IMR-90 (cell line): ENCODE data around the gene GABRP. TPM values are rescaled to one million over a fixed set of nuclear protein-coding genes. Genes with fewer than 3 reads are reported as not detected.

Source experiments
- ATAC-seq: fragments of 200-7000 bp; cut with Tn5 transposase; 2 replicates; pipeline ENCODE4 v1.9.1; 2020; ENCODE audit warnings: low read depth, mild to moderate bottlenecking, moderate library complexity
- BruUV-seq: library from RNA; stranded (reverse); fragments of 400-500 nt; replicated peaks from 2 replicates; lab custom pipeline; 2021; lab: Mats Ljungman, UMichigan
- CTCF ChIA-PET: fragments of 300-600 bp; formaldehyde crosslinking; extraction: SDS; loops from one replicate; lab custom pipeline; 2021; ENCODE audit warnings: antibody characterized with exemption; lab: Yijun Ruan, JAX
- POLR2A ChIA-PET: fragments of 300-600 bp; sonication (Branson Sonifier 250); formaldehyde crosslinking; loops from one replicate; lab custom pipeline; 2022; ENCODE audit warnings: antibody characterized with exemption; ENCODE audit not compliant: unreplicated experiment; lab: Charles Lee
- DNase-seq: peaks from one replicate; pipeline ENCODE4 v3.0.0; 2013
- H2AFZ ChIP-seq: replicated peaks from 2 replicates; pipeline ENCODE3; 2013; ENCODE audit warnings: low read length, mild to moderate bottlenecking; ENCODE audit not compliant: poor library complexity
- H2AK5ac ChIP-seq: 2 replicates; pipeline ENCODE4 v1.6.1; 2013; ENCODE audit warnings: low read depth, low read length, inconsistent platforms
- H2AK9ac ChIP-seq: replicated peaks from 2 replicates; pipeline ENCODE3; 2013; ENCODE audit warnings: mild to moderate bottlenecking, low read depth, low read length, moderate library complexity; ENCODE audit not compliant: poor library complexity
- H2BK120ac ChIP-seq: 2 replicates; pipeline ENCODE4 v1.6.1; 2013; ENCODE audit warnings: low read depth, low read length, inconsistent platforms
- H2BK15ac ChIP-seq: 3 replicates; pipeline ENCODE4 v1.6.1; 2013; ENCODE audit warnings: low read depth, low read length, inconsistent platforms
- H2BK20ac ChIP-seq: 2 replicates; pipeline ENCODE4 v1.6.1; 2013; ENCODE audit warnings: low read depth, mild to moderate bottlenecking, inconsistent platforms, low read length, moderate library complexity
- H2BK5ac ChIP-seq: 2 replicates; pipeline ENCODE4 v1.6.1; 2013; ENCODE audit warnings: mild to moderate bottlenecking, low read depth, low read length, inconsistent platforms; ENCODE audit not compliant: poor library complexity, severe bottlenecking
- H3K14ac ChIP-seq: replicated peaks from 2 replicates; pipeline ENCODE4 v1.6.1; 2013; ENCODE audit warnings: low read depth, low read length, inconsistent platforms
- H3K18ac ChIP-seq: 2 replicates; pipeline ENCODE4 v1.6.1; 2013; ENCODE audit warnings: low read depth, low read length, control low read depth
- H3K23ac ChIP-seq: 2 replicates; pipeline ENCODE4 v1.6.1; 2013; ENCODE audit warnings: low read depth, low read length, inconsistent platforms
- H3K27ac ChIP-seq: 2 replicates; pipeline ENCODE4 v1.5.1; 2013; ENCODE audit warnings: mild to moderate bottlenecking, control low read depth, low read length; ENCODE audit not compliant: insufficient read depth
- H3K27me3 ChIP-seq: 2 replicates; pipeline ENCODE4 v1.6.1; 2013; ENCODE audit warnings: low read length; ENCODE audit not compliant: control insufficient read depth, insufficient read depth
- H3K36me3 ChIP-seq: 2 replicates; pipeline ENCODE4 v1.6.1; 2013; ENCODE audit warnings: low read length, mixed read lengths; ENCODE audit not compliant: control insufficient read depth, insufficient read depth
- H3K4ac ChIP-seq: 2 replicates; pipeline ENCODE4 v1.6.1; 2013; ENCODE audit warnings: low read depth, low read length, inconsistent platforms
- H3K4me1 ChIP-seq: 2 replicates; pipeline ENCODE4 v1.6.1; 2013; ENCODE audit warnings: low read length, mixed read lengths; ENCODE audit not compliant: control insufficient read depth, insufficient read depth
- H3K4me2 ChIP-seq: 2 replicates; pipeline ENCODE4 v1.6.1; 2013; ENCODE audit warnings: low read depth, mild to moderate bottlenecking, control low read depth, low read length, moderate library complexity
- H3K4me3 ChIP-seq: 2 replicates; pipeline ENCODE4 v1.5.1; 2013; ENCODE audit warnings: low read depth, mild to moderate bottlenecking, control low read depth, low read length, moderate library complexity; ENCODE audit not compliant: insufficient read depth
- H3K56ac ChIP-seq: 2 replicates; pipeline ENCODE4 v1.6.1; 2013; ENCODE audit warnings: low read length, inconsistent platforms; ENCODE audit not compliant: insufficient read depth; ENCODE audit errors: extremely low read depth
- H3K79me1 ChIP-seq, 2 experiments: 2 replicates each; pipeline ENCODE4 v1.6.1; 2013; ENCODE audit warnings: low read length in 2 of 2, inconsistent platforms in 1 of 2, low read depth in 1 of 2
- H3K9ac ChIP-seq: 2 replicates; pipeline ENCODE4 v1.6.1; 2013; ENCODE audit warnings: low read depth, low read length, control low read depth
- H3K9me1 ChIP-seq: 2 replicates; pipeline ENCODE4 v1.6.1; 2013; ENCODE audit warnings: low read length, inconsistent platforms; ENCODE audit not compliant: insufficient read depth
- H3K9me3 ChIP-seq: 2 replicates; pipeline ENCODE4 v1.6.1; 2013; ENCODE audit warnings: low read length; ENCODE audit not compliant: control insufficient read depth, insufficient read depth
- H4K20me1 ChIP-seq: 2 replicates; pipeline ENCODE4 v1.6.1; 2013; ENCODE audit warnings: low read length, inconsistent platforms; ENCODE audit not compliant: insufficient read depth
- H4K5ac ChIP-seq: 2 replicates; pipeline ENCODE4 v1.6.1; 2013; ENCODE audit warnings: mild to moderate bottlenecking, low read depth, low read length, control low read depth
- H4K8ac ChIP-seq, 2 experiments: 2 replicates each; pipeline ENCODE4 v1.6.1; 2013; ENCODE audit warnings: low read depth in 2 of 2, low read length in 2 of 2, control low read depth in 1 of 2, inconsistent platforms in 1 of 2
- H4K91ac ChIP-seq: 2 replicates; pipeline ENCODE4 v1.6.1; 2013; ENCODE audit warnings: low read depth, low read length, inconsistent platforms; ENCODE audit not compliant: insufficient read depth
- CTCF ChIP-seq: conservative IDR thresholded peaks from 2 replicates; pipeline ENCODE4 v1.5.1; 2012; ENCODE audit warnings: mild to moderate bottlenecking, low read depth, low read length, improper control_type of control experiment
- FOS ChIP-seq: fragments of 150-350 bp; IDR thresholded peaks from 2 replicates; pipeline ENCODE4 v1.6.1; 2016; ENCODE audit warnings: low read depth, low read length
- NFE2L2 ChIP-seq: fragments of 150-350 bp; IDR thresholded peaks from 2 replicates; pipeline ENCODE4 v1.6.1; 2016; ENCODE audit warnings: low read depth, mild to moderate bottlenecking, low read length
- RFX5 ChIP-seq: IDR thresholded peaks from 2 replicates; pipeline ENCODE4 v1.8.0; 2012; ENCODE audit warnings: low read depth, mild to moderate bottlenecking, low read length, moderate library complexity
- SMC3 ChIP-seq: fragments of 150-350 bp; IDR thresholded peaks from 2 replicates; pipeline ENCODE4 v1.6.1; 2016; ENCODE audit warnings: low read depth, mild to moderate bottlenecking, antibody characterized with exemption, low read length, moderate library complexity
- WGBS, 2 experiments: methylation state at CpG; one replicate each; pipeline versions ENCODE4 v1.1.5 to v1.1.7; 2013; ENCODE audit warnings: missing lambda C conversion rate in 2 of 2; ENCODE audit not compliant: insufficient read length in 1 of 2; ENCODE audit errors: extremely low coverage in 2 of 2; 5-methylcytosine and 5-hydroxymethylcytosine counted together
- dilution Hi-C: fragments of 300-500 bp; cut with HindIII; formaldehyde crosslinking; loops from one replicate; pipeline ENCODE4 v1.14.3; 2018; ENCODE audit warnings: low sequenced_read_pairs; ENCODE audit not compliant: unreplicated experiment
- in situ Hi-C: fragments of 300-500 bp; cut with MboI; formaldehyde crosslinking; loops from 3 replicates; pipeline ENCODE4 v1.14.3; 2019; ENCODE audit warnings: low sequenced_read_pairs, inconsistent platforms, mixed read lengths
- intact Hi-C: fragments of 100-400 bp; cut with micrococcal nuclease; formaldehyde crosslinking; loops from 2 replicates; pipeline ENCODE4 v1.10.0; 2022
- polyA plus RNA-seq, 3 experiments: library from polyadenylated mRNA; depleted of rRNA; stranded (reverse); fragments of >200 nt; gene quantifications; 2 replicates each; pipeline ENCODE4 v1.2.3, GENCODE V29; 2012; ENCODE audit warnings: low replicate concordance in 1 of 3
- total RNA-seq: library from RNA; depleted of rRNA; stranded (reverse); fragments of >200 nt; gene quantifications from 2 replicates; pipeline ENCODE4 v1.2.3, GENCODE V29; 2012

GABRP gene
- total and polyA plus RNA-seq, 2 of the 4 experiments (the other 2 are of a cell fraction), result not detected

- in situ Hi-C loops, result no loop called here
- Histone ChIP-seq H3K56ac (no peak overlapping the region), H4K8ac (no peak overlapping the region), H3K18ac (no peak overlapping the region), H3K27me3 (peaks cover 19% of the 10 kb centered on the region), H2BK5ac (no peak overlapping the region), H3K36me3 (no peaks in the 10 kb centered on the region), H4K91ac (no peak overlapping the region), H2BK15ac (no peak overlapping the region), H3K9me3 (no peaks in the 10 kb centered on the region), H3K23ac (no peak overlapping the region), H2AK9ac (no peak overlapping the region), H2BK20ac (no peak overlapping the region), H3K79me1 (no peaks in the 10 kb centered on the region), H3K27ac (no peak overlapping the region), H3K14ac (no peak overlapping the region), H3K4me2 (no peak overlapping the region), H3K9ac (no peak overlapping the region), H4K20me1 (no peaks in the 10 kb centered on the region; the same call in 1 of the 2 replicates), H3K9me1 (no peaks in the 10 kb centered on the region), H2AFZ (no peak overlapping the region), H3K4ac (no peak overlapping the region), H3K4me1 (no peaks in the 10 kb centered on the region), H4K5ac (no peak overlapping the region), H3K4me3 (no peak overlapping the region), H2BK120ac (no peak overlapping the region), H2AK5ac (no peak overlapping the region)
- intact Hi-C loops, result loop anchor here (10.0 kb wide), 1 partner anchor 358 kb away; no protein-coding TSS in a partner anchor
- dilution Hi-C loops, result no loop called here
- ChIA-PET POLR2A (no interaction called here), CTCF (interaction anchor here (1.2 to 4.4 kb wide), 3 partner anchors 42 to 154 kb away, joined by 4 to 35 read pairs (median 8); no protein-coding TSS in a partner anchor)
- DNase-seq (no peak), ATAC-seq (no peak)
- BruUV-seq, result no TSS peak
- 100% methylated on average over 1 of the region's 8 CpGs; no CpG with 5 or more reads in 1 of the 2 experiments for WGBS, 2 experiments
- TF ChIP-seq FOS, result no peak
- no peak for TF ChIP-seq RFX5
- no peak for TF ChIP-seq SMC3
- TF ChIP-seq NFE2L2, result no peak
- no peak for TF ChIP-seq CTCF
Measured at GRCh38 chr5:170792878-170793277, 9.4 kb downstream of the GABRP start.
